Renal cortical epithelial cell (primary cell): ENCODE results near the gene LHX4. TPM values are rescaled to one million over a fixed set of nuclear protein-coding genes. Genes with fewer than 3 reads are reported as not detected.
A peak's percentile ranks its signal among the peaks of the same experiment; 100 is the strongest.

Source experiments
- DNase-seq: peaks from one replicate; pipeline ENCODE4 v3.0.0-alpha.2; 2011; ENCODE audit warnings: low read depth
- total RNA-seq: library from RNA; depleted of rRNA; stranded (reverse); fragments of >200 nt; gene quantifications from 2 replicates; pipeline ENCODE4 v1.2.3, GENCODE V29; 2014

Gene LHX4
- 0.05 TPM in 1 of 2 replicates, not detected in the other for total RNA-seq

DNA sequence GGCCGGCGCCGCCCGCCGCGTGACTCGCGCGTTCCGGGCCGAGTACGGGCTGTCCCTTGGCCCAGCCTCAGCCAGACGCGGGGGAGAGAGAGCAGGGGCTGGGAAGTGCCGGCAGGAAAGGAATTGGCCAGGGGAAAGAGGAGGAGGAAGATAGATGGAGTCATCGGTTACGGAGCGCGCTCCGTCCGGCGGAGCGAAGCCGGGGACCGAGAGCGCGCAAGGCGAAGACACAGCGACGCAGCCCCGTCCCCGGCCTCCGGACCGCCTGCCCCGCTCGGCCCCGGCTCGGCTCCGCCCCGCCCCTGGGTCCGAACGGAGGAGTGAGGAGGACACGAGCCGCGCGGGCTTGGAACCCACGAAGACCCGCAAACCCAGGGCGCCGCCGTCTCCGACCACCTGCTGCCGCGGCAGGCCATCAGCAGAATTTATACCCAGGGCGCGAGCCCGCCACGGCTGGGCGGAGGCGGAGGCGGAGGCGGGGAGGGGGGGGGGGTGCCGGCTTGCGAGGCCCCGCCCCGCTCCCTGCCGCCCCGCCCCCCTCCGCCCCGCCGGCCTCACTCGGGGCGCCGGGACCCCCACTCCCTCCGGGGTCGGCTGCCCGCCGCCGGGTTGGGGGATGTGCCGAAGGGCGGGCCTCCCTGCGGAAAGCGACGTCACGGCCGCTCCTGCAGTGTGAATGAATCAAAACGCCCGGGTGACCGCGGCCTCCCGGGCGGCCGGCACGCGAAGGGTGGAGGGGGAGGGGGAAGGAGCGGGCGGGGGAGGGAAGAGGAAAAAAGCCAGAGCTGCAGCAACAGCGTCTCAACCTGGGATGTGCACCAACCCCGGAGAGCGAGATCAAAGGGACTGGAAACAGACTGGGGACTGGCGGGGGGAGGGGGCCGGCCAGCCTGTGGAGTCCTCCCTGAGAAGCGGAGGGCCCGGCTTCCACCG is at the start of gene LHX4:
LHX4 (plus strand) TSS at position 782 of the 933 bp plus-strand sequence. CDS start 266 bp downstream, outside the sequence.
- DNase-seq: no peak

DNA sequence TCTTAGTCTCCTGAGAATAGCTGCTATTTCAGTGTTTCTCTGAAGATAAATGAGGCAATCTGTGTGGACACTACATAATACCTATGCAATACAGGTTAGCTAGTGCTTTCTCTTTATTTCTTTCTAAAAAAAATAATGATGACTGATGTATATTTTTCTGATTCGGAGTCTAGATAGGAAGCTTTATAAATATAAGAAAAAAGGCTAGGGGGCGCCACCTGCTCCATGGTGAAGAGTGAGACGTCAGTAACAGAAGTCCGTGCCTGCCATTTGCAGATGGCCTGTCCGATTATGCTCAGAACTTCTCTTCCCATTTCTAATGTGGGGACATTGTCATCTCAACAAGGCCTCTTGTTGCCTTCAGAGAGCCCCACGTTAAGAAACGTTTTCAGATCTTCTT is 49.0 kb upstream of the LHX4 start:
- no peak for DNase-seq

- DNase-seq: no peak
These were observed 47.9 kb upstream of the LHX4 start for GRCh38 chr1:180181996-180182642.

DNA sequence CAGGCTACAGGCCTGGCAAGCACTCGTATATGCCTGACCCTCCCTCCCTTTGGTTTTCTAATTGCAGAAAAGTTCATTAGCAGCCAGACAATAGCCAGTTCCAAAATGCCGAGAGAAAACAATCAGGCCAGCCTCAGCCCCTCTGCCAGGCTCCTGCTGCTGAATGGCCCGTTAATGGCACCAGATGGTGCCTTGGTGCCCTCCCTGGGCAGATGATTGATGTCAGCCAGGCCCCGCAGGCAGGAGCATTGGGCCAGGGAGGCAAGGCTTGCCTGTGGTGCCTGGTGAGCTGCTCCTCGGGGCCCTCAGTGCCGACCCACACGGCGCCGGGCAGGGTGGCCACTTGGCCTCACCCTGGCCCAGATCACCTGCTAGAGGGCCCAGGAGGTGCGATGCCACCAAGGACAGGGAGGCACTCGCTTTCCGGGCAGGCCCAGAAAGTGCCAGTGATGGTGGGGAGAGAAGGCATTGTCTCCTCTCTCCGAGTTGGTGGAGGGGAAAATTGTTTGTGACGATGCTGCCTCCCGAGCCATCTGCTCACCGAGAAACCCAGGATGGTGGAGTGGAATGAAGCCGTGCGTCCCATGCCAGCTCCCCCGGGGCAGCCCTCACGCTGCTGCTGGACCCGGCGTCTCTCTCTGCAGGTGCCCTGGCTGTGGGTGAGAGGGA is 47.3 kb upstream of the LHX4 start:
- no peak for DNase-seq

DNA sequence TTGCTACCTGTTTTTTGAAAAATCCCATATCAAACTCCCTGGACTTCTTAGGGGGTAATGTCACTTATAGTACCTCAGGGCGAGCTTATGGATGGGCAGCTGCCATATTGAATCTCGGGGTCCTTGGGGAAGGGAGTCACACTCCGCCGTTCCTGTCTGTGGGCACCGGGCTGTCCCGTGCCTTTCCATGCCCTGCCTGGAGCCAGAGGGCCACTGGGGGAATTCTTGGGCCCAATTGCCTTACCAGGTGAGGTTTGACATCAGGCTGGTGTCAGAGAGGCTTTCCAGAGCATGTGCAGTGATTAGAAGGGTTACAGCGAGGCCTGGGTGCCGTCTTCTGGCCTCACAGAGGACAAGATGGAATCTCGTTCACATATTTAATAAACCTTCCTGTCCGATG is 46.6 kb upstream of the LHX4 start:
- no peak for DNase-seq

DNA sequence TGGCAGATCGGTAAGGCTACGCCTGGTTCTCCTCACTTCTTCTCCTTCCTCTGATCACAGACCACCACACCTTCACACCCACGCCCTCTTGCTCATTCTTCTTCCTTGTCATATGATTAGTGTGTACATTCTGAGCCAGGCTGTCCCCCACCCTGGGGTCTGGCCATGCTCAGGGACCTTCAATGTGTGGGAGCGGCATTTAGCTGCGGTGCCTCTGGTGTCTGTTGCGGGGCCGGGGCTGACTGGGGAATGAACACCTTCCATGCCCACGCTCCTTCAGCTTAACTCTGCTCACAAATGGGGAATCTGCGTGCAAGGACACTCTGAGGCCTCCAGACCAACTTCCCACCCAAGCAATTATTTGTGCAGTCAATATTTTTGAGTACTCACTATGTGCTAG is 46.0 kb upstream of the LHX4 start:
- DNase-seq: no peak

- DNase-seq: no peak
These were observed 44.8 kb upstream of the LHX4 start for GRCh38 chr1:180185281-180185680.

GRCh38 chr1:180185971-180186645 is 44.0 kb upstream of the LHX4 start:
- DNase-seq: no peak

DNA sequence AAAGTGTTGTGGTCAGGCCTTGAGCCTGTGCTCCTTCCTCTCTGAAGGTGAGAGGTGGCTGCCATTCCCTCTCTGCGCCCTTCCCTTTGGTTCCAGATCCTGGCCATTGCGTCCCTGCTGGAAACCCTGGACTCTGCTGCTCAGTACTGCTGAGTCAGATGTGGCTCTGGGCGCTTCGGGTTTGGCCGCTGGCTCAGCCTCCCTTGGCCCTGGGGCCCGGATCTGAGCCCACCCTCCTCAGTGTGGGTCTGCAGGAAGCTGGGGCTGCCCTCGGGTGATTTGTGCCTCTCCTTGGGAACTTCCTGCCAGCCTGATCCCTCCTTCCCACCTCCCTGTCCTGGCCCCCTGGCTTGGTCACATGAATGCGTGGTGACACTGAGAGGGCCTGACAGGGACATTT is 43.2 kb upstream of the LHX4 start:
- DNase-seq: no peak

DNA sequence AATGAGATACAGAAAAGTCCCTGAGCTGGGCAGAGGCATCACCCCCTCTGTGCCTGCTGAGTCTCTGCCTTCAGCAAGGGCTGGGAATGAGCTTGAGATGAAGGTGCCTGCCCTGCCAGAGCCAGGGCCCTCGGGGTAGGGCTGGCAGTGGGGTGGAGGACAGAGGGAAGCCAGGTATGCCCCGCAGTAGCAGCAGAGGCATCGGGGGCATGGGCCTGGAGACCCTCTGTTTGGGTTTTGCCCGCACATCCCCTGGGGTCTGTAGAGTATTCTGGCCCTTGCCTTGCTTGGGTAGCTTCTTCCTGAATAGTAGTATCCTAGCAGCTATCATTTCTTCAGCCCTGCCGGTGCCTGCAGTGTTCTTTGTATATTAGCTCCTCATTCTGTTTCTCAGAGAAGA is 42.4 kb upstream of the LHX4 start:
- no peak for DNase-seq

DNA sequence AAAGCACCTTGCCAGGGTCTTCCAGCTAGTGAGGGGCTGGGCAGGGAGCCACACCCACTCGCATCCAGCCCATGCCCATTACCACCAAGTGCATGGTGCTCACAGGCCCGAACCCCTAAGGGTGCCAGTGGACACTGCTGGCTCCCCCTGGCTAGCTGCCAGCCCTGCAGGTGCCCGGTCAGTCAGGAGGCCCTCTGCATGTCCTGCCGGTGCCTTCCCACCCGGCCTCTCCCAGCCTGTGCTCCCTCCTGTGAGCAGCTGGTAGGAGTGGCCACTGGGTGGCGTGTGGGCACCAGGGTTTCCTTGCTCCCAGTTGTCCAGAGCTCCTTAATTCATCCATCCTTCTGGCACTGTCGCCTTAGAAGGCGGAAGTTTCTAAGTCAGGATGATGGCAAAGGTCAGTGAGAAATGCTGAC is 42.0 kb upstream of the LHX4 start:
- peak; percentile 43 for DNase-seq

- no peak for DNase-seq
These were observed 41.3 kb upstream of the LHX4 start for GRCh38 chr1:180188684-180189175.

DNA sequence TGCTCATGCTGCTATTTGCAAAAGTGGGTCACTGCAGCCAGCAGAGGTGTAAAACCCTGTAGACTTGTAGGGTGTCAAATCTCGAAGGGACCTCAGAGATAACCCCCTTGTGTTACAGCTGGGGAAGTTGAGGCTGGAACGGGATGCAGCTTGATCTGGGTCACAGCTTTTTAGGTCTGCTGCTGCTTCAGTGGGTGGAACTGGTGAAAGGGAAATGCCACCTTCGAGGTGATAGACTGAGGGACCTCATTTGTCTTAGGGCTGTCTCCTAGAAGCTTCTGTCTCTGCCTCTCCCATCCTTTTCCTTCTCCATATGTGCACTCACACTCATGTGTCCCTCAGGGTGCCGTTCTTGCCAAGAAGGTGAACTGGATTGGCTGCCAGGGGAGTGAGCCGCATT is 40.0 kb upstream of the LHX4 start:
- no peak for DNase-seq

DNA sequence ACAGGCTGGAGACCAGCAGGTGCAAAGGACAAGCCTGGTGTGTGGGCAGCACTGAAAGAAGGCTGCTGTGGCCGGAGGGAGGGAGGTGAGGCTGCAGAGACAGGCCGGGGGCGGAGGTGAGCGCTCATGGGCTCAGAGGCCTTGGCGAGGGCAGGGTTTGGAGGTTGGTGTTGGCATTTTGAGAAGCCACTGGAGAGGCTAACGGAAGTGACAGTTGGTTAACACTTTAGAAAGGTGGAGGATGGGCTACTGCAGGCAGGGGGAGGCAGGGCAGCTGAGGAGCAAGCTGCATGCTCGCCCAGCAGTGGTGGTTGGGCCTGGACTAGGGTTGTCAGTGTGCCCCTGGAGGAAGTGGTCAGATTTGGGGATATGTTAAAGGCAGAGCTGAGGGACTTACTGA is 37.9 kb upstream of the LHX4 start:
- DNase-seq: no peak

GRCh38 chr1:180193141-180194047 is 36.7 kb upstream of the LHX4 start:
- DNase-seq: no peak

DNA sequence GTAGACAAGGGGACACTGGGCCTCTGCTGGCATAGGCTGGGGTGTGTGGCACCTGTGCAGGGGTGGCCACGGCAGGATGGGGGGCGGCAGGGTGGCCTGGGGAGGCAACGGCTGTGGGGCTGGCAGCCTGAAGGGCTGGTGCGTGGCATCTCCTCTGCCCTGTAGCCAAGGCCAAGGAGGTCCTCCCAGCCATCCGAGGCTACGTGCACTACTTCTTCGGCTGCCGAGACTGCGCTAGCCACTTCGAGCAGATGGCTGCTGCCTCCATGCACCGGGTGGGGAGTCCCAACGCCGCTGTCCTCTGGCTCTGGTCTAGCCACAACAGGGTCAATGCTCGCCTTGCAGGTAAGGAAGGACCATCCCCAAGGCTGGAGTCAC is 36.0 kb upstream of the LHX4 start:
- no peak for DNase-seq

GRCh38 chr1:180194546-180195207 is 35.4 kb upstream of the LHX4 start:
- DNase-seq: no peak

DNA sequence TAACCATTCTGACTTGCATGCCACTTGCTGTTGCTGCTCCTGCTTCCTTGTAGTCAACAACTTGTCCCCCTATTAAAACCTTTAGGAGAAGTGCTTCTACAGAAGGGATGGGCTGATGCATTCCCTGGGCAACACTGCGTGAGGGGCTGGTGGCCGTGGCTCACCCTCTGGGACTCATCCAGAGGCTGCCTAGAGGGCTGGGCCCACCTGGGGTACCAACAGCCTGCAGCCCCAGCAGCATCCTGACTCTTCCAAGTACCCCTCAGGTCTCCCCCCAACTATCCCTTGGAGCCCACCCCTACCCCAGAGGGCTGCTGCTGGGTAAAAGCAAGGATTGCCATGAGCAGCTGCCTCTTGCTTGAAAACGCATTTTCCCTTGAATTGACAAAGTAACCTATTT is 34.7 kb upstream of the LHX4 start:
- DNase-seq: no peak

GRCh38 chr1:180195916-180196315 is 34.1 kb upstream of the LHX4 start:
- no peak for DNase-seq

DNA sequence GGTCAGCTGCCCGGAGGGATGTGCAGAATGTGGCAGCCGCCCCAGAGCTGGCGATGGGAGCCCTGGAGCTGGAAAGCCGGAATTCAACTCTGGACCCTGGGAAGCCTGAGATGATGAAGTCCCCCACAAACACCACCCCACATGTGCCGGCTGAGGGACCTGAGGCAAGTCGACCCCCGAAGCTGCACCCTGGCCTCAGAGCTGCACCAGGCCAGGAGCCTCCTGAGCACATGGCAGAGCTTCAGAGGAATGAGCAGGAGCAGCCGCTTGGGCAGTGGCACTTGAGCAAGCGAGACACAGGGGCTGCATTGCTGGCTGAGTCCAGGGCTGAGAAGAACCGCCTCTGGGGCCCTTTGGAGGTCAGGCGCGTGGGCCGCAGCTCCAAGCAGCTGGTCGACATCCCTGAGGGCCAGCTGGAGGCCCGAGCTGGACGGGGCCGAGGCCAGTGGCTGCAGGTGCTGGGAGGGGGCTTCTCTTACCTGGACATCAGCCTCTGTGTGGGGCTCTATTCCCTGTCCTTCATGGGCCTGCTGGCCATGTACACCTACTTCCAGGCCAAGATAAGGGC is 33.5 kb upstream of the LHX4 start:
- no peak for DNase-seq
